ENCODE results near the gene RASAL3. TPM values are rescaled to one million over a fixed set of nuclear protein-coding genes. Genes with fewer than 3 reads are reported as not detected.

The RASAL3 gene
- total and polyA plus RNA-seq, 2 of the 8 experiments (the other 6 are each of a cell fraction or from before 2014, with no cell fraction given), result 0.19 to 0.63 TPM

DNA sequence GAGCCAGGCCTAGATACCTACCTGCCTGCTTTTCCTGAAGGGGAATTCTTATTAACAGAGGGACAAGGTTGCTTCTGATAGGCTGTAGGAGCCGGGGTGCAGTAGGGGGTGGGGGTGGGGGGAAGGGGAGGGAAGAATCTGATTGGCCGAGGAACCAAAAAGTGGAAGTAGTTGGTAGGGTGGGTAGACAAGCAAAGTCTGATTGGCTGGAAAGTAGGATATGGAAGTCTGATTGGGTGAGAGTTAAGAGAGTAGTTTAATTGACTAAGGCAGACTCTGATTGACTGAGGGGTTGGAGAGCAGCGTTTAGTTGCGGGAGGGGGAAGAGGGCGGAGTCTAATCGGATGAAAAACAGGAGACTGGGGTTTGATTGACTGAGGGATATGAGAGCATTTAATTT is 34.6 kb upstream of the RASAL3 start:
- Histone ChIP-seq H3K18ac (ENCODE audit: extremely low read depth, low read length) (no peak overlapping the region), H2AFZ (ENCODE audit: low read length) (no peak overlapping the region), H4K20me1 (replicated peaks in 1 of 2; ENCODE audit: control insufficient read depth in 1 of 2, insufficient read depth in 2 of 2, low read length in 2 of 2) (no peaks in the 10 kb centered on the region), H3K4ac (replicated peaks; ENCODE audit: insufficient read length, low read depth, low read length) (no peak overlapping the region), H3K9me3 (ENCODE audit: insufficient read depth in 2 of 2, low read depth in 1 of 2, low read length in 1 of 2) (peaks cover 28 to 54% of the 10 kb centered on the region in 2 experiments), H2BK12ac (ENCODE audit: low read depth, low read length) (no peak overlapping the region), H3K23ac (ENCODE audit: insufficient read length) (no peak overlapping the region), H2AK5ac (ENCODE audit: low read depth, low read length) (no peak overlapping the region), H3K56ac (replicated peaks; ENCODE audit: insufficient read length, low read depth, low read length) (no peak overlapping the region), H3K14ac (ENCODE audit: insufficient read length) (no peak overlapping the region), H4K5ac (ENCODE audit: insufficient read length, low read depth, low read length) (no peak overlapping the region), H3K23me2 (ENCODE audit: low read depth, low read length) (peaks cover 2% of the 10 kb centered on the region; the same call in 1 of the 2 replicates), H2BK120ac (replicated peaks; ENCODE audit: low read depth, low read length) (no peak overlapping the region), H4K8ac (ENCODE audit: extremely low read depth, insufficient read depth, low read length) (no peak overlapping the region), H3K4me2 (ENCODE audit: insufficient read depth in 1 of 2, low read depth in 2 of 2, low read length in 2 of 2) (no peak overlapping the region), H2BK20ac (ENCODE audit: low read length) (no peak overlapping the region), H3K79me2 (ENCODE audit: control insufficient read depth in 1 of 2, insufficient read depth in 2 of 2, low read length in 2 of 2) (no peaks in the 10 kb centered on the region), H3K27ac (ENCODE audit: low read depth, low read length) (no peak overlapping the region), H2BK5ac (ENCODE audit: low read depth, low read length) (no peak overlapping the region), H3K9ac (replicated peaks in 1 of 4; ENCODE audit: extremely low read depth in 1 of 4, low read depth in 3 of 4, low read length in 3 of 4) (no peak overlapping the region), H2BK15ac (ENCODE audit: low read length) (no peak overlapping the region), H4K91ac (replicated peaks; ENCODE audit: insufficient read length, low read length) (no peak overlapping the region), H3K36me3 (ENCODE audit: control insufficient read depth in 2 of 4, insufficient read depth in 4 of 4, low read length in 3 of 4) (no peaks in the 10 kb centered on the region; a peak in 1 of 8 replicates), H3K4me1 (replicated peaks in 1 of 4; ENCODE audit: control insufficient read depth in 3 of 4, insufficient read depth in 4 of 4, low read length in 3 of 4) (no peaks in the 10 kb centered on the region), H3K79me1 (ENCODE audit: low read depth, low read length) (no peaks in the 10 kb centered on the region), H3K4me3 (ENCODE audit: extremely low read depth in 1 of 4, insufficient read depth in 2 of 4, low read depth in 3 of 4, low read length in 4 of 4) (no peak overlapping the region), H3K27me3 (replicated peaks in 1 of 4; ENCODE audit: control insufficient read depth in 3 of 4, extremely low read depth in 1 of 4, insufficient read depth in 3 of 4, low read length in 3 of 4) (no peaks in the 10 kb centered on the region)
- ChIA-PET POLR2A (ENCODE audit: partially characterized antibody) (no interaction called here), CTCF (ENCODE audit: partially characterized antibody) (no interaction called here)
- FAIRE-seq, result no peak
- 72% methylated on average over 5 of the region's 6 CpGs; no CpG with 5 or more reads in 1 of the 2 experiments for WGBS, 2 experiments (ENCODE audit: extremely low coverage in 1 of 2, insufficient coverage in 1 of 2, insufficient read length in 1 of 2, insufficient replicate concordance in 2 of 2, low coverage in 1 of 2, low lambda C conversion rate in 2 of 2, missing lambda C conversion rate in 1 of 2)
- DNase-seq (ENCODE audit: low read depth in 1 of 2, low spot score in 2 of 2), result no peak
- no peak for TF ChIP-seq SAP30 (IDR thresholded peaks at IDR 0.05; ENCODE audit: insufficient read depth, insufficient replicate concordance, low read length)

Data from H1 (cell line).